RWPE2 (cell line): ENCODE results near the gene TNS3.

Source experiments
- ATAC-seq: fragments of 200-7000 bp; cut with Tn5 transposase; 3 replicates; pipeline ENCODE4 v1.9.1; 2021; ENCODE audit warnings: low read depth
- DNase-seq: peaks from one replicate; pipeline ENCODE4 v3.0.0-alpha.2; 2020; ENCODE audit warnings: low spot score
- H3K27ac ChIP-seq: fragments of 450-650 bp; 2 replicates; pipeline ENCODE4 v1.5.1; 2017; ENCODE audit warnings: mild to moderate bottlenecking; ENCODE audit not compliant: poor library complexity, severe bottlenecking
- H3K27me3 ChIP-seq: fragments of 250-450 bp; sonication (Bioruptor Pico); 2 replicates; pipeline ENCODE4 v1.5.1; 2021; ENCODE audit warnings: mild to moderate bottlenecking, moderate library complexity; ENCODE audit not compliant: insufficient read depth, poor library complexity, severe bottlenecking
- H3K36me3 ChIP-seq: fragments of 250-450 bp; sonication (Bioruptor Pico); 2 replicates; pipeline ENCODE4 v1.5.1; 2020; ENCODE audit warnings: low read depth, mild to moderate bottlenecking, moderate library complexity
- H3K4me1 ChIP-seq: fragments of 250-450 bp; sonication (Bioruptor Pico); 2 replicates; pipeline ENCODE4 v1.5.1; 2021; ENCODE audit warnings: mild to moderate bottlenecking, moderate library complexity; ENCODE audit not compliant: insufficient read depth, poor library complexity, severe bottlenecking
- H3K4me3 ChIP-seq: fragments of 250-450 bp; sonication (Bioruptor Pico); 2 replicates; pipeline ENCODE4 v1.5.1; 2021; ENCODE audit warnings: mild to moderate bottlenecking, moderate library complexity; ENCODE audit not compliant: severe bottlenecking
- H3K9me3 ChIP-seq: fragments of 250-450 bp; sonication (Bioruptor Pico); 2 replicates; pipeline ENCODE4 v1.5.1; 2021; ENCODE audit warnings: mild to moderate bottlenecking, moderate library complexity; ENCODE audit not compliant: severe bottlenecking
- TF ChIP-seq, protein P1 (sequence below): fragments of 450-650 bp; IDR thresholded peaks from one replicate; pipeline ENCODE4 v1.5.1; 2017; ENCODE audit warnings: mild to moderate bottlenecking, moderate library complexity; ENCODE audit not compliant: poor library complexity, severe bottlenecking

Gene TNS3

DNA sequence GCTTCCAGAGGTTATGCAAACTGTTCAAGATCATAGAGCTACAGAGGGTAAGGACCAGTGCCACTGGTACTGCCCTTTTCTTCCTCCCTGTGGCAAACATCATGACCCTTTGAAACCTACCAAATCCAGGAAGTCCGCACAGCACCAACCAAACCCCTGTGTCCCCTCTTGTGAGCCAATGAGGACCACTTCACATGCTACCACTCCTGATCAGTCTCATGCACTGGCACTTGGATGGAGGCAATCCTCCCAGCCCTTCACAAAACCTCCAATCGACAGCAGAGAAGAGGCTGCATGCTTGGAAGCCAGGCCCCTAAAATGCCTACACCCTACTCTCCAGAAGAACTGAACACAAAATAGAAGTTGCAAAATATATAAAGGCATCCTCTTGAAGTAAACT is 248.0 kb downstream of the TNS3 start:
- no peak overlapping the region for H3K4me3 ChIP-seq
- ATAC-seq, result no peak
- peaks cover 14% of the 10 kb centered on the region for H3K36me3 ChIP-seq
- TF ChIP-seq, protein P1, sequence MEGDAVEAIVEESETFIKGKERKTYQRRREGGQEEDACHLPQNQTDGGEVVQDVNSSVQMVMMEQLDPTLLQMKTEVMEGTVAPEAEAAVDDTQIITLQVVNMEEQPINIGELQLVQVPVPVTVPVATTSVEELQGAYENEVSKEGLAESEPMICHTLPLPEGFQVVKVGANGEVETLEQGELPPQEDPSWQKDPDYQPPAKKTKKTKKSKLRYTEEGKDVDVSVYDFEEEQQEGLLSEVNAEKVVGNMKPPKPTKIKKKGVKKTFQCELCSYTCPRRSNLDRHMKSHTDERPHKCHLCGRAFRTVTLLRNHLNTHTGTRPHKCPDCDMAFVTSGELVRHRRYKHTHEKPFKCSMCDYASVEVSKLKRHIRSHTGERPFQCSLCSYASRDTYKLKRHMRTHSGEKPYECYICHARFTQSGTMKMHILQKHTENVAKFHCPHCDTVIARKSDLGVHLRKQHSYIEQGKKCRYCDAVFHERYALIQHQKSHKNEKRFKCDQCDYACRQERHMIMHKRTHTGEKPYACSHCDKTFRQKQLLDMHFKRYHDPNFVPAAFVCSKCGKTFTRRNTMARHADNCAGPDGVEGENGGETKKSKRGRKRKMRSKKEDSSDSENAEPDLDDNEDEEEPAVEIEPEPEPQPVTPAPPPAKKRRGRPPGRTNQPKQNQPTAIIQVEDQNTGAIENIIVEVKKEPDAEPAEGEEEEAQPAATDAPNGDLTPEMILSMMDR, result no peak
- H3K4me1 ChIP-seq, result peaks cover 9% of the 10 kb centered on the region
- H3K27me3 ChIP-seq, result no peaks in the 10 kb centered on the region
- no peaks in the 10 kb centered on the region for H3K9me3 ChIP-seq
- no peak overlapping the region for H3K27ac ChIP-seq
- DNase-seq, result no peak

DNA sequence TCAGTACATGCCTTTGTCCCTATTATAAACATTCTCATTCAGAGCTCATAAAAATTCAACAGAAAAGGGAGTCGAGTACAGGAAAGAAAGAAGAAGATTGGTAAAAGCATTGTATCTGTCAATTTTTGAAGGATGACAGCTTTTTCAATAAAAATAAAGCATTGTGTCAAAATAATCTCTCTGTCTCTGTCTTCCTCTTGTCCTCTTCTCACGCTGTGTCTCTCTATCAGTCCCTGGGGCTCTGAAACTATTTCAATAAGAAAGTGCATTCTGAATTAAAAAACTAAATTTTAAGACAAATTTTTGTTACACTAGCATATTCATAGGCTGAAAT is 248.4 kb downstream of the TNS3 start:
- H3K36me3 ChIP-seq, result peaks cover 14% of the 10 kb centered on the region
- TF ChIP-seq, protein P1, result no peak
- no peak for DNase-seq
- H3K27ac ChIP-seq, result no peak overlapping the region
- peaks cover 13% of the 10 kb centered on the region for H3K4me1 ChIP-seq
- H3K9me3 ChIP-seq, result no peaks in the 10 kb centered on the region
- H3K27me3 ChIP-seq, result no peaks in the 10 kb centered on the region
- no peak overlapping the region for H3K4me3 ChIP-seq
- no peak for ATAC-seq

DNA sequence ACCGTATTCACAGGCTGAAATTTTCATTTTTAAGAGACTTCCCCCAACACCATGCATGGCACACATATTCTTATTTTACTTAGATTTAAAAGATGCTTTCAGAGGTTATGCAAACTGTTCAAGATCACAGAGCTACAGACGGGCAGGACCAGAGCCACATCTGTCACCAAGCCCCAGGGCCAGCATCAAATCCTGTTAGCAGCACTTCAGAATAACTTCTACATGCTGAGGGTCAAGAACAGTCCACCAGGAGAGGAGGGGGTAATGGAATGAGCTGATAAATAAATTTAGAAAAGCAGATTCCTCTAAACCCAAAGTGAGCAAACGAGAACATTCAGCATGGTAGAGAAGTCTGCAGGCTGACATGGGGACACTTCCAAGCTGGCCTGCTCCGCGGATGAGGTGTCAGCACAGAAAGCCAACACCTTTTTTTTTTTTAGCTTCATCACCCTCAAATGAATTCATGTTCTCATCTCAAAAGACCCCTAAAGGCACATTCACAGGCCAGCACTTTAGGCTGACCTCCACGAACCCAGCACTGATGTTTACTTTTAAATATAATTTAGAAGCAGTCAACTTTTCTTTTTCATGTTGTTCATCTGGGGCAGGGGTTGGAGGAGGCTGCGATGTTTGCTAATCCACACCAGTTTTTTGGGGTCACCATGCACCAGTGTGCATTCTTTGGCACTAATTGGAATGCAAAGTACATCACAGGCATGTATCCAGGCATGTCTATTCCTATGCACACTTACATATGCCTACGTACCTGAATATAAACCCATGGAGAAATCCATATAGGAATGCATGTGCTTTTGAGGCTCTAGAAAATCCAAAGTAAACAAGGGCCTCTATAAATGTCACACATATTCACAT is 249.0 kb downstream of the TNS3 start:
- TF ChIP-seq, protein P1, result no peak
- H3K9me3 ChIP-seq, result no peaks in the 10 kb centered on the region
- H3K27ac ChIP-seq, result no peak overlapping the region
- H3K4me1 ChIP-seq, result peaks cover 19% of the 10 kb centered on the region
- ATAC-seq (no peak), DNase-seq (no peak)
- peaks cover 14% of the 10 kb centered on the region for H3K36me3 ChIP-seq
- H3K4me3 ChIP-seq, result no peak overlapping the region
- H3K27me3 ChIP-seq, result no peaks in the 10 kb centered on the region

DNA sequence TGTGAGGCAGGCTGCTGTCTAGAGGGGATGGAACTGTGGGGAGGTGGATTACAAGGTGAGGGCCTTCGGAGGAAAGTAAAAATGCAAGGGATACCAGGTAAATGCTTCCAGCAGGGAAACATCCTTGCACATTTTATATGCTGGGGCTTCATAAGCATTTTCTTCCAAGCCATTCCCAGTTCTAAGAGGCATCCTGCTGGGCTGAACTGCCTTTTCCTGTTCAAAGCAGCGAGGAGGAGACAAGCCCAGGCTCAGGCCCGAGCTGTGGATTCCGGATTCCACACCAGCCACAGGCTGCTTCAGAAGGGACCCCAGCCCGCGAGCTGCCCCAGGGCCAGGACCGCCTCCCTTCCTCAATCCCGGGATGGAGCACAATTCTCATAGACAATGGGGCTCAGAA is 249.7 kb downstream of the TNS3 start:
- H3K9me3 ChIP-seq, result no peaks in the 10 kb centered on the region
- H3K4me3 ChIP-seq, result no peak overlapping the region
- H3K36me3 ChIP-seq, result peaks cover 14% of the 10 kb centered on the region
- H3K4me1 ChIP-seq, result peaks cover 21% of the 10 kb centered on the region
- no peak for DNase-seq
- no peak overlapping the region for H3K27ac ChIP-seq
- TF ChIP-seq, protein P1, result no peak
- no peaks in the 10 kb centered on the region for H3K27me3 ChIP-seq
- ATAC-seq, result no peak

DNA sequence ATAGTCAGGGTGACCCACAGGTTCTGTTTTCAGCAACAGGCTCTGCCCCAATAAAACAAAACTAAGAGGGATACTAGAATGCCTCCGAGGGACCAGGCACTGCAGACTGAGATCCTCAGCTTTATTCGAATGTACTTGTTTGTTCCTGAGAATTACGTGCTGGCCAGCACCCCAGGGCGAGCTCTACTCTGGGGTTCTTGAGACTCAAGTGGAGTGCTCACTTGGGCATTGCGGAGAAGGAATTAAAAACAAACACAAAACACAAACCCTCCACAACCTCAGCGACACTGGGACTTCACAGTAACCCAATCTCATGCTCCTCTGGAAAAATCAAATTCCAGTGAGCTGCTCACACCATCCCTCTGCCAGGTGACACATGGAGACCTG is 250.7 kb downstream of the TNS3 start:
- TF ChIP-seq, protein P1, result no peak
- Histone ChIP-seq H3K27me3 (no peaks in the 10 kb centered on the region), H3K36me3 (peaks cover 14% of the 10 kb centered on the region), H3K4me3 (no peak overlapping the region), H3K27ac (no peak overlapping the region), H3K4me1 (peaks cover 13% of the 10 kb centered on the region), H3K9me3 (no peaks in the 10 kb centered on the region)
- DNase-seq (no peak), ATAC-seq (no peak)
